Limb (tissue), 2 donors: ENCODE results near the gene AUNIP.

ENCODE experiments used
- DNase-seq, 2 donors: peaks; one replicate each; pipeline ENCODE4 v3.0.0-alpha.2; 2016; ENCODE audit errors: extremely low spot score in 2 of 2

AUNIP gene

GRCh38 chr1:25795211-25795610 lies 64.0 kb downstream of the AUNIP start:
- no peak for DNase-seq

GRCh38 chr1:25794325-25794724 lies 64.9 kb downstream of the AUNIP start:
- DNase-seq = no peak

GRCh38 chr1:25793585-25794170 lies 65.6 kb downstream of the AUNIP start:
- no peak for DNase-seq

- no peak for DNase-seq
These were observed 67.1 kb downstream of the AUNIP start for GRCh38 chr1:25792115-25792514.

GRCh38 chr1:25790472-25790871 lies 68.8 kb downstream of the AUNIP start:
- no peak for DNase-seq

- DNase-seq = no peak
These were observed 71.5 kb downstream of the AUNIP start for GRCh38 chr1:25787760-25788166.

GRCh38 chr1:25786887-25787759 lies 72.1 kb downstream of the AUNIP start:
- no peak for DNase-seq

- DNase-seq = no peak
These were observed 73.8 kb downstream of the AUNIP start for GRCh38 chr1:25785333-25786067.

- DNase-seq = no peak
These were observed 74.6 kb downstream of the AUNIP start for GRCh38 chr1:25784575-25785051.
